CD4-positive, alpha-beta T cell (primary cell): ENCODE results near the gene NFU1. TPM values are rescaled to one million over a fixed set of nuclear protein-coding genes. Genes with fewer than 3 reads are reported as not detected.

Experiments
- ATAC-seq: fragments of 200-7000 bp; cut with Tn5 transposase; one replicate; pipeline ENCODE4 v1.10.0; 2022; ENCODE audit warnings: mild to moderate bottlenecking; ENCODE audit not compliant: poor library complexity
- CTCF ChIA-PET: fragments of 350-600 bp; sonication (Branson Sonifier 250); formaldehyde crosslinking; loops from one replicate; lab custom pipeline; 2021; ENCODE audit warnings: antibody characterized with exemption, inconsistent platforms; lab: Charles Lee
- POLR2A ChIA-PET: fragments of 350-600 bp; sonication (Branson Sonifier 250); formaldehyde crosslinking; loops from one replicate; lab custom pipeline; 2021; ENCODE audit warnings: antibody characterized with exemption, inconsistent platforms; lab: Charles Lee
- DNase-seq, 14 experiments: peaks; one replicate each; pipeline ENCODE4 v3.0.0-alpha.2; 2013 to 2020; ENCODE audit warnings: mixed read lengths in 2 of 14
- H3K27ac ChIP-seq, 2 donors: one replicate each; pipeline versions ENCODE4 v1.5.1 to v1.7.0; 2013; ENCODE audit warnings: low read length in 2 of 2, low read depth in 1 of 2, mild to moderate bottlenecking in 1 of 2
- H3K27me3 ChIP-seq, 2 experiments: 1 replicate in 1 of 2; 2 replicates in 1 of 2; pipeline versions ENCODE4 v1.6.1 to v1.7.0; 2013; ENCODE audit warnings: low read length in 2 of 2, control low read depth in 1 of 2, mild to moderate bottlenecking in 1 of 2, moderate library complexity in 1 of 2; ENCODE audit not compliant: insufficient read depth in 2 of 2, control insufficient read depth in 1 of 2
- H3K36me3 ChIP-seq: one replicate; pipeline ENCODE4 v1.6.1; 2013; ENCODE audit warnings: low read length, control low read depth; ENCODE audit not compliant: insufficient read depth
- H3K4me1 ChIP-seq: one replicate; pipeline ENCODE4 v1.6.1; 2013; ENCODE audit warnings: low read length, control low read depth; ENCODE audit not compliant: insufficient read depth
- H3K4me3 ChIP-seq: one replicate; pipeline ENCODE4 v1.5.1; 2013; ENCODE audit warnings: mild to moderate bottlenecking, low read length, moderate library complexity
- H3K9me3 ChIP-seq, 2 experiments: 1 replicate in 1 of 2; 2 replicates in 1 of 2; pipeline versions ENCODE4 v1.6.1 to v1.7.0; 2013; ENCODE audit warnings: low read length in 2 of 2, mild to moderate bottlenecking in 2 of 2, control low read depth in 1 of 2, moderate library complexity in 1 of 2; ENCODE audit not compliant: control insufficient read depth in 1 of 2, insufficient read depth in 1 of 2
- H3K27ac Mint-ChIP-seq: one replicate; pipeline ENCODE4 v1.8.0; 2020; ENCODE audit warnings: mixed read lengths
- H3K27me3 Mint-ChIP-seq: one replicate; pipeline ENCODE4 v1.8.0; 2021; ENCODE audit warnings: mixed read lengths
- H3K36me3 Mint-ChIP-seq: one replicate; pipeline ENCODE4 v1.8.0; 2021; ENCODE audit warnings: low read depth, mixed read lengths
- H3K4me1 Mint-ChIP-seq: one replicate; pipeline ENCODE4 v1.8.0; 2021; ENCODE audit warnings: low read depth, mixed read lengths
- H3K4me3 Mint-ChIP-seq: one replicate; pipeline ENCODE4 v1.8.0; 2020; ENCODE audit warnings: mild to moderate bottlenecking, mixed read lengths
- H3K9me3 Mint-ChIP-seq: one replicate; pipeline ENCODE4 v1.8.0; 2020; ENCODE audit warnings: mixed read lengths
- CTCF ChIP-seq: fragments of 200-600 bp; IDR thresholded peaks from one replicate; pipeline ENCODE4 v1.8.0; 2022; ENCODE audit warnings: antibody characterized with exemption, mild to moderate bottlenecking
- intact Hi-C, 2 experiments: fragments of 100-400 bp; cut with DNase I in 1 of 2; cut with micrococcal nuclease in 1 of 2; formaldehyde crosslinking; loops; one replicate each; pipeline versions ENCODE4 v1.15.1 to v1.9.0; 2023 to 2025; cut with DNase I, micrococcal nuclease
- total RNA-seq, 174 experiments: library from RNA in 2 of 174; stranded (reverse) in 2 of 174; gene quantifications; one replicate each; pipeline ENCODE4 v1.2.3 and lab custom pipeline; 2021 to 2026

NFU1 gene
- total RNA-seq, 2 experiments from 2014 or later: 18.5 to 22.2 TPM

- intact Hi-C loops: loop anchor here in 1 of 2 experiments (10.0 kb wide), 3 partner anchors 262 to 1228 kb away; partner anchors contain the start of genes AAK1, PNO1 and SNRPG
- peaks cover 53% of the 10 kb centered on the region for H3K4me1 Mint-ChIP-seq
- Histone ChIP-seq H3K9me3 (no peaks in the 10 kb centered on the region), H3K4me3 (no peak overlapping the region), H3K36me3 (no peaks in the 10 kb centered on the region), H3K4me1 (peaks cover 23% of the 10 kb centered on the region), H3K27ac (no peak overlapping the region), H3K27me3 (no peaks in the 10 kb centered on the region)
- ChIA-PET POLR2A (no interaction called here), CTCF (no interaction called here)
- H3K4me3 Mint-ChIP-seq: no peak overlapping the region
- H3K36me3 Mint-ChIP-seq: peaks cover 18% of the 10 kb centered on the region
- ATAC-seq (no peak), DNase-seq (no peak)
- H3K9me3 Mint-ChIP-seq: no peaks in the 10 kb centered on the region
- TF ChIP-seq CTCF: no peak
- peak overlapping the region; percentile 13 for H3K27ac Mint-ChIP-seq
- H3K27me3 Mint-ChIP-seq: no peaks in the 10 kb centered on the region
Measured at GRCh38 chr2:69382547-69382946, 54.7 kb downstream of the NFU1 start.

GRCh38 chr2:69381337-69381737, 55.9 kb downstream of the NFU1 start:
- Histone ChIP-seq H3K27ac (no peak overlapping the region), H3K9me3 (no peaks in the 10 kb centered on the region), H3K27me3 (no peaks in the 10 kb centered on the region), H3K36me3 (no peaks in the 10 kb centered on the region), H3K4me1 (peaks cover 18% of the 10 kb centered on the region), H3K4me3 (no peak overlapping the region)
- intact Hi-C loops: loop anchor here in 1 of 2 experiments (10.0 kb wide), 3 partner anchors 263 to 1227 kb away; partner anchors contain the start of genes AAK1, PNO1 and SNRPG
- DNase-seq (peak in 1 of 14 experiments; percentile 7), ATAC-seq (no peak)
- ChIA-PET CTCF (interaction anchor here (1.0 kb wide), 1 partner anchor 9 kb away, joined by 3 read pairs; no protein-coding TSS in a partner anchor), POLR2A (no interaction called here)
- Mint-ChIP-seq H3K27ac (no peak overlapping the region), H3K4me3 (no peak overlapping the region), H3K36me3 (peaks cover 18% of the 10 kb centered on the region), H3K4me1 (peaks cover 44% of the 10 kb centered on the region), H3K9me3 (no peaks in the 10 kb centered on the region), H3K27me3 (no peaks in the 10 kb centered on the region)
- no peak for TF ChIP-seq CTCF

- Mint-ChIP-seq H3K9me3 (no peaks in the 10 kb centered on the region), H3K27me3 (no peaks in the 10 kb centered on the region), H3K4me1 (peaks cover 40% of the 10 kb centered on the region), H3K36me3 (peaks cover 26% of the 10 kb centered on the region), H3K27ac (no peak overlapping the region), H3K4me3 (no peak overlapping the region)
- ChIA-PET POLR2A (no interaction called here), CTCF (interaction anchor here (0.6 kb wide), 1 partner anchor 61 kb away, joined by 3 read pairs; no protein-coding TSS in a partner anchor)
- TF ChIP-seq CTCF: no peak
- Histone ChIP-seq H3K36me3 (no peaks in the 10 kb centered on the region), H3K4me1 (peaks cover 18% of the 10 kb centered on the region), H3K4me3 (no peak overlapping the region), H3K9me3 (no peaks in the 10 kb centered on the region), H3K27ac (no peak overlapping the region), H3K27me3 (no peaks in the 10 kb centered on the region)
- intact Hi-C loops: loop anchor here in 1 of 2 experiments (10.0 kb wide), 3 partner anchors 265 to 1225 kb away; partner anchors contain the start of genes AAK1, PNO1 and SNRPG
- no peak for ATAC-seq
- no peak for DNase-seq
Measured at GRCh38 chr2:69380072-69380917, 56.9 kb downstream of the NFU1 start.
